Stomach smooth muscle (tissue), 2 donors: ENCODE results near the gene NOD1.
"Not testable (repeated sequence)": the region's sequence is repeated elsewhere in the genome, so short reads cannot be mapped to it uniquely, and the experiment has no call there.

Source experiments
- H3K27ac ChIP-seq: one replicate; pipeline ENCODE4 v1.7.0; 2013; ENCODE audit warnings: mild to moderate bottlenecking, low read length, inconsistent platforms
- H3K27me3 ChIP-seq, 2 donors: one replicate each; pipeline ENCODE4 v1.7.0; 2013; ENCODE audit warnings: low read length in 2 of 2; ENCODE audit not compliant: insufficient read depth in 2 of 2, control insufficient read depth in 1 of 2
- H3K36me3 ChIP-seq, 2 donors: one replicate each; pipeline ENCODE4 v1.7.0; 2013; ENCODE audit warnings: low read length in 2 of 2; ENCODE audit not compliant: control insufficient read depth in 2 of 2, insufficient read depth in 2 of 2
- H3K4me1 ChIP-seq: one replicate; pipeline ENCODE4 v1.7.0; 2013; ENCODE audit warnings: low read length; ENCODE audit not compliant: control insufficient read depth, insufficient read depth
- H3K4me3 ChIP-seq, 2 donors: one replicate each; pipeline ENCODE4 v1.7.0; 2013; ENCODE audit warnings: low read length in 2 of 2
- H3K9ac ChIP-seq, 2 donors: one replicate each; pipeline ENCODE4 v1.7.0; 2013; ENCODE audit warnings: low read length in 2 of 2, mild to moderate bottlenecking in 1 of 2
- H3K9me3 ChIP-seq, 2 donors: one replicate each; pipeline ENCODE4 v1.7.0; 2013; ENCODE audit warnings: low read length in 2 of 2; ENCODE audit not compliant: control insufficient read depth in 2 of 2
- donor health status: healthy.
- donor health status: Pancreatic carcinoma.

NOD1 gene

GRCh38 chr7:30428246-30429155 is 50.1 kb downstream of the NOD1 start:
- H3K9ac ChIP-seq: no peak overlapping the region
- H3K27me3 ChIP-seq: no peaks in the 10 kb centered on the region
- peaks cover 25% of the 10 kb centered on the region for H3K4me1 ChIP-seq
- H3K27ac ChIP-seq: no peak overlapping the region
- no peak overlapping the region for H3K4me3 ChIP-seq
- H3K36me3 ChIP-seq: peaks cover 0 to 18% of the 10 kb centered on the region in 2 donors
- no peaks in the 10 kb centered on the region for H3K9me3 ChIP-seq

- Histone ChIP-seq H3K36me3 (peaks cover 0 to 18% of the 10 kb centered on the region in 2 donors), H3K27ac (no peak overlapping the region), H3K4me3 (no peak overlapping the region)
Observed at GRCh38 chr7:30427296-30428070, 51.1 kb downstream of the NOD1 start.

GRCh38 chr7:30424506-30424905 is 54.1 kb downstream of the NOD1 start:
- H3K4me1 ChIP-seq: no peaks in the 10 kb centered on the region
- H3K27ac ChIP-seq: no peak overlapping the region
- no peak overlapping the region for H3K4me3 ChIP-seq
- no peaks in the 10 kb centered on the region for H3K9me3 ChIP-seq
- H3K27me3 ChIP-seq: no peaks in the 10 kb centered on the region
- H3K36me3 ChIP-seq: peaks cover 0 to 18% of the 10 kb centered on the region in 2 donors
- H3K9ac ChIP-seq: no peak overlapping the region

More at GRCh38 chr7:30427296-30428070, 51.1 kb downstream of the NOD1 start:
- peaks cover 16% of the 10 kb centered on the region for H3K4me1 ChIP-seq
- H3K9ac ChIP-seq: no peak overlapping the region
- H3K9me3 ChIP-seq: no peaks in the 10 kb centered on the region
- H3K27me3 ChIP-seq: no peaks in the 10 kb centered on the region

GRCh38 chr7:30423788-30424505 is 54.6 kb downstream of the NOD1 start:
- Histone ChIP-seq H3K4me3 (no peak overlapping the region), H3K36me3 (peaks cover 0 to 18% of the 10 kb centered on the region in 2 donors), H3K9me3 (no peaks in the 10 kb centered on the region), H3K9ac (no peak overlapping the region), H3K27me3 (no peaks in the 10 kb centered on the region), H3K4me1 (no peaks in the 10 kb centered on the region), H3K27ac (no peak overlapping the region)

- Histone ChIP-seq H3K27me3 (no peaks in the 10 kb centered on the region), H3K27ac (no peak overlapping the region), H3K9me3 (no peaks in the 10 kb centered on the region), H3K9ac (no peak overlapping the region), H3K4me3 (no peak overlapping the region), H3K4me1 (no peaks in the 10 kb centered on the region), H3K36me3 (peaks cover 0 to 18% of the 10 kb centered on the region in 2 donors)
Observed at GRCh38 chr7:30422922-30423321, 55.7 kb downstream of the NOD1 start.

- Histone ChIP-seq H3K36me3 (peaks cover 0 to 16% of the 10 kb centered on the region in 2 donors), H3K9ac (no peak overlapping the region), H3K9me3 (no peaks in the 10 kb centered on the region), H3K4me1 (no peaks in the 10 kb centered on the region), H3K27ac (no peak overlapping the region), H3K4me3 (no peak overlapping the region), H3K27me3 (no peaks in the 10 kb centered on the region)
Observed at GRCh38 chr7:30421647-30422196, 56.9 kb downstream of the NOD1 start.

GRCh38 chr7:30420662-30421061 is 57.9 kb downstream of the NOD1 start:
- Histone ChIP-seq H3K4me1 (no peaks in the 10 kb centered on the region), H3K27me3 (no peaks in the 10 kb centered on the region), H3K4me3 (no peak overlapping the region), H3K9me3 (no peaks in the 10 kb centered on the region), H3K27ac (no peak overlapping the region), H3K36me3 (peaks cover 0 to 10% of the 10 kb centered on the region in 2 donors), H3K9ac (no peak overlapping the region)

- H3K27me3 ChIP-seq, H3K27ac ChIP-seq, H3K4me1 ChIP-seq, H3K4me3 ChIP-seq, H3K36me3 ChIP-seq, H3K9ac ChIP-seq, H3K9me3 ChIP-seq: not testable (repeated sequence)
Observed at GRCh38 chr7:30420080-30420479, 58.5 kb downstream of the NOD1 start.

GRCh38 chr7:30413864-30414263 is 64.7 kb downstream of the NOD1 start:
- Histone ChIP-seq H3K9me3 (no peaks in the 10 kb centered on the region), H3K27me3 (no peaks in the 10 kb centered on the region), H3K36me3 (no peaks in the 10 kb centered on the region), H3K4me1 (peaks cover 3% of the 10 kb centered on the region), H3K9ac (no peak overlapping the region), H3K27ac (no peak overlapping the region), H3K4me3 (no peak overlapping the region)

- Histone ChIP-seq H3K9ac (peak overlapping the region in 1 of 2 donors; percentile 21), H3K9me3 (no peaks in the 10 kb centered on the region), H3K4me3 (no peak overlapping the region), H3K4me1 (peaks cover 3% of the 10 kb centered on the region), H3K36me3 (no peaks in the 10 kb centered on the region), H3K27me3 (no peaks in the 10 kb centered on the region), H3K27ac (no peak overlapping the region)
Observed at GRCh38 chr7:30412782-30413504, 65.6 kb downstream of the NOD1 start.
